Activated CD4-positive, alpha-beta T cell treated with anti-CD3 and anti-CD28 coated beads, Interleukin-2, amount 50 U/mL, for 1 hour (primary cell): ENCODE measurements around the gene PMS2.
"Not testable (repeated sequence)": the region's sequence is repeated elsewhere in the genome, so short reads cannot be mapped to it uniquely, and the experiment has no call there.

Source experiments
- DNase-seq: peaks from one replicate; pipeline ENCODE4 v3.0.0-alpha.2; 2020

PMS2 gene

GRCh38 chr7:6015917-6016652, 7.2 kb upstream of the PMS2 start:
- DNase-seq, result no peak

DNA sequence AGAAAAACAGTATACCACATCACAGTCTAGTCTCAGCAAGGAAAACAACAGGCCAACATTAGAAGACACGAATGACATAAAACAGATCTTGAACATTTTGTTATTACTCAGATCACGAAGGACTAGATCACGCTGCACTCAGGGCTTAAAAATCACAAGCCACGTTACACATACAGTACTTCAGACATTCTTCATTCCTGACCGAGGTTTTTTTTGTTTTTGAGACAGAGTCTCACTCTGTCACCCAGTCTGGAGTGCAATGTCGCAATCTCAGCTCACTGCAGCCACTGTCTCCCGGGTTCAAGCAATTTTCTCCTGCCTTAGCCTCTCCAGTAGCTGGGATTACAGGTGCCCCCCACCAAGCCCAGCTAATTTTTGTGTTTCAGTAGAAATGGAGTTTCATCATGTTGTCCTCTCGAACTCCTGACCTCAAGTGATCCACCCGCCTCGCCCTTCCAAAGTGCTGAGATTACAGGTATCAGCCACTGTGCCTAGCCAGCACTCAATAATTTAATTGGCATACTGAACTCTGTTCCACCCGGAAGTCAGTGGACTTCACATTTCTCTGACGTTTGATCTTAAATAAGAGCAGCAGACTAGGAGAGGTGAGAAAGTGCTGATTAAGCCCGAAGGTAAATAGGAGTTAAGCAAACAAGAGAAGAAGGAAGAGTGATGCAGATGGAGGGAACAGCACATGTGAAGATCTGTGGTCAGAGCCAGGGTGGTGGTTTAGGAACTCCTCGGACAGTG, 3.7 kb upstream of the PMS2 start:
- no peak for DNase-seq

DNA sequence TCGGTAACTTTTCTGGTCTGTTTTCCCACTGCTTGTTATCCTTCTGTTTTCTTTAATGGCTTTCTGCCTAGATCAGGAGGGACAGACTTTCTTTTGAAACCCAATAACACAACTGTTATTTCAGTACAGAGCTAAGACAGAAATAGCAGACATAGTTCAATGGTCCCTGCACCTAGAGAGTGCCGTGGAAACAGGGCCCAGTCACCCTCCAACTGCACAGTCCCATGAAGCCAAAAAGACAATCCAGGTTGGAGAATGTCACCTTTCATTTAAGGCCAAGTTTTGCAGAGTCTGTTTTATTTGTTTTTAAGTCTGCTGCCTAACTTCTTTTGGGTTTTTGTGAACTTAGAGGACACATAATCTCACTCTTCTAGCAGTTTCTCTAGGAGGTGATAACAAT, 2.7 kb upstream of the PMS2 start:
- no peak for DNase-seq

DNA sequence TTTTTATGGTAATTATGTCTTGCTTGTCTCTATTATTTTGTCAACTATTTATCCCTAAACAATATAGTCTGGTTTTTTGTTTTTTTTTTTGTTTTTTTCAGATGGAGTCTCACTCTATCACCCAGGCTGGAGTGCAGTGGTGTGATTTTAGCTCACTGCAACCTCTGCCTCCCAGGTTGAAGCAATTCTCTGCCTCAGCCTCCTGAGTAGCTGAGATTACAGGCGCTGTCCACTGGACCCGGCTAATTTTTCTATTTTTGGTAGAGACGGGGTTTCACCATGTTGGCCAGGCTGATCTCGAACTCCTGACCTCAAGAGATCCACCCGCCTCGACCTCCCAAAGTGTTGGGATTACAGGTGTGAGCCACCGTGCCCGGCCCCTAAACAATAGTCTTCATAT, 1.5 kb upstream of the PMS2 start:
- not testable (repeated sequence) for DNase-seq

DNA sequence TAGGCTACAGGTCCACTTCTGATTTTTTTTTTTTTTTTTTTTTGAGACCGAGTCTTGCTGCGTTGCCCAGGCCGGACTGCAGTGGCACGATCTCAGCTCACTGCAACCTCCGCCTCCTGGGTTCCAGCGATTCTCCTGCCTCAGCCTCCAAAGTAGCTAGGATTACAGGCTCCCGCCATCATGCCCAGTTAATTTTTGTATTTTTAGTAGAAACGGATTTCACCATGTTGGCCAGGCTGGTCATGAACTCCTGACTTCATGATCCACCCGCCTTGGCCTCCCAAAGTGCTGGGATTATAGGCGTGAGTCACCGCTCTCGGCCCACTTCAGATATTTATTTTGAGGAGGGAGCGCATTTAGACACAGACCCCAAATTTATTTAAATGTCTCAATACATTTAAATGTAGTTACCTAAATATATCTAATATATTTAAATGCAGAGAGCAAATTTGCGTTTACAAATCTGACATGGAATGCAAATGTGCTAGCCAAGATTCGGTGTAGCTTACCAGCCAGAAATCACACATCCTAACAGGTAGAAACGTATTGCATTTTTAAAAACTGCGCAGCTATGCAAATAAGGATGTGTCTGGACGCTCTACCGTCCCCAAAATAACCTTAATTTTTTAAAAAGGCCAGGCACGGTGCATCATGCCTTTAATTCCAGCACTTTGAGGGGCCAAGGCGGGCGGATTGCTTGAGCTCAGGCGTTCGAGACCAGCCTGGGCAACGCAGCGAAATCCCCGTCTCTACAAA, 836 bp downstream of the PMS2 start:
- not testable (repeated sequence) for DNase-seq

GRCh38 chr7:6007386-6007785, 1.5 kb downstream of the PMS2 start:
- no peak for DNase-seq

GRCh38 chr7:5997210-5997808, 11.5 kb downstream of the PMS2 start:
- peak; percentile 42 for DNase-seq

GRCh38 chr7:5987061-5987460, 21.8 kb downstream of the PMS2 start:
- not testable (repeated sequence) for DNase-seq

DNA sequence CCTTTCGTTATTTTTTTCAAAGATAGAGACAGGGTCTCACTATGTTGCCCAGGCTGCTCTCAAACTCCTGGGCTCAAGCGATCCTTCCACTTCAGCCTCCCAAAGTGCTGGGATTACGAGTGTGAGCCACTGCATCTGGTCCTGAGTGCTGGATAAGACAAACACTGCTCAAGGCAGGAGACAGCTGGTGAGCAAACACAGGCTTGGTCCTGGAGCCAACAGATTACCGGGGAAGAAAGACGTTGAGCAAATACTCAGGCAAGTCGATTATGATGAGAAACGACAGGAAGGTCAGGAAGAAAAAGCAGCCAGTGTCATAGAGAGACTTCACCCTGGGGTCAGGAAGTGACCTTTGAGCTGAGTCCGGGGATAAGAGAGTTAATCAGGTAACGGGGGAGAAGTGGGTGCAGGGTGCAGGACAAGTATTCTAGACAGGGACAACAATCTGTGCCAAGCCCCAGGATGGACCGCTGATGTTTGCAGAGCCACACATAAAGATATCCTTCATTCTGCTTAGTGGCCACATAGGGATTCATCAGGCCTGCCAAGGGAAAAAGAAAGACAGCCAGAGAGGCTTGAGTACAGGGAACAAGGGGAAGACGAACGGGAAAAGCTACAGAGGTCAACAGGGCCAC, 29.1 kb downstream of the PMS2 start:
- not testable (repeated sequence) for DNase-seq

DNA sequence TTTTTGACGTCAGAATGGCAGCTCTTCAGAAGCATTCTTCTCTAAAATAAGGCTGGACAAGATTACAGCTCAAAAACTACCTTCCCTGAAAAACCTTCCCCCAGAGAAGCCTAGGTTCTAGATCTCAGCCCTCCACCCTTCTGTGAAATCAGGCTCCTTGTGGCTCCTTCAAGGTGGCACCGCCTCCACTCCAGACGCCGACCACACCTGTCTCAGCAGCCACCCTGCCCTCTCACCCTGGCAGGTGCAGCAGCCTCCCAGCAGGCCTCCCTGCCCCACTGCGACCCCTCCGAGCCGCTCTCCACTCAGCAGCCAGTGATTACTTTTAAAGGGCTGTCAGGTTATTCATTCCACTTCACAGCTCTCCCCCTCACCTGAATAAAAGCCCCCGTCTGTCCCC, 35.3 kb downstream of the PMS2 start:
- DNase-seq, result not testable (repeated sequence)

- not testable (repeated sequence) for DNase-seq
These were observed 38.4 kb downstream of the PMS2 start, which contains the start of gene RSPH10B for GRCh38 chr7:5970347-5970911. Gene RSPH10B, minus strand, starts transcription at chr7:5970689. Its CDS starts 3,573 bp downstream, at chr7:5967116.

DNA sequence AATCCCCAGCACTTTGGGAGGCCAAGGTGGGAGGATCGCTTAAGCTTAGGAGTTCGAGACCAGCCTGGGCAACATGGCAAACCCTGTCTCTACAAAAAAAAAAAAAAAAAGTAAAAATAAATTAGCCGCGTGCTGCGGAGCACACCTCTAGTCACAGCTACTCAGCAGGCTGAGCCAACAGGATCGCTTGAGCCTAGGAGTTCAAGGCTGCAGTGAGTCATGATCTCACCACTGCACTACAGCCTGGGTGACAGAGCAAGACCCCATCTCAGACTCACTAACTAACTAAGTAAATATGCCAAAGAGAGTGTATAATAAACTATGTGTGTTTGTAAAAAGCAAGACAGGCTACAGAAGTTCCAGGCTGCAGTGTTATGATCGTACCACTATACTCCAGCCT, 45.0 kb downstream of the PMS2 start:
- DNase-seq, result not testable (repeated sequence)

GRCh38 chr7:5963205-5963604, 45.6 kb downstream of the PMS2 start:
- DNase-seq, result not testable (repeated sequence)

DNA sequence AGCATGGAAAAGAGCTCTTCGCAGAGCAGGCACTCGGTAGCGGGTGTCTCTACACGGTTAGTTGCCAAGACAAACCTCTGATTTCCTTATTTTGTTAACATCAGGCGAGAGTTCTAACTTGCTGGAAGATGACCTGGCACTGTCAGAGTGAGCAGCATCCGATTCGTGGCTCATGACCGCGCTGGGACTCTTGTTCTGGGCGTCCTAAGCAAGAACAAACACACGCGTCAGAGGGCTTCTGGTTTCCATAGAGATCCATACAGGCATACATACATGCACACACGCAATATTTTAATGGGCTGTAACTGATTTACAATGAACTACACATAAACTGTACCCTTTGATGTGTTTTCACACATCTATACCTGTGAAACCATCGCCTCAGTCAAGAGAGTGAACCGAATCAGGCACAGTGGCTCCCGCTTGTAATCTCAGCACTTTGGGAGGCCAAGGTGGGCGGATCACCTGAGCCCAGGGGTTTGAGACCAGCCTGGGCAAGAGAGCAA, 73.9 kb downstream of the PMS2 start:
- DNase-seq, result not testable (repeated sequence)

GRCh38 chr7:5931905-5932644, 76.8 kb downstream of the PMS2 start:
- not testable (repeated sequence) for DNase-seq

DNA sequence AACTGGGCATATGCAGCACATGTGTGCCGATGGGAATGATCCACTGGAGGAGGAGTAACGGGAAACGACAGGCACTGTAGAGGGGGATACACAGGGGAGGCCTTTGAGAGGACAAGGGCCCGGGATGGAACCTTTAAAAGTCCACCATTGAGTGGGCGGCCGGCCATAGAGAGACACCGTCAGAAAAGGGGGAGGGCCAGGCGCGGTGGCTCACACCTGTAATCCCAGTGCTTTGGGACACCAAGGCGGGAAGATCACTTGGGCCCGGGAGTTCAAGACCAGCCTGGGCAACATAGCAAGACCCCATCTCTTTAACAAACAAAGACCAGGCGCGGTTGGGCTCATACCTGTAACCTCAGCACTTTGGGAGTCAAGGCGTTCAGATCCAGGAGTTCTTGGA, 77.6 kb downstream of the PMS2 start:
- not testable (repeated sequence) for DNase-seq

- not testable (repeated sequence) for DNase-seq
These were observed 78.6 kb downstream of the PMS2 start for GRCh38 chr7:5930290-5930689.

DNA sequence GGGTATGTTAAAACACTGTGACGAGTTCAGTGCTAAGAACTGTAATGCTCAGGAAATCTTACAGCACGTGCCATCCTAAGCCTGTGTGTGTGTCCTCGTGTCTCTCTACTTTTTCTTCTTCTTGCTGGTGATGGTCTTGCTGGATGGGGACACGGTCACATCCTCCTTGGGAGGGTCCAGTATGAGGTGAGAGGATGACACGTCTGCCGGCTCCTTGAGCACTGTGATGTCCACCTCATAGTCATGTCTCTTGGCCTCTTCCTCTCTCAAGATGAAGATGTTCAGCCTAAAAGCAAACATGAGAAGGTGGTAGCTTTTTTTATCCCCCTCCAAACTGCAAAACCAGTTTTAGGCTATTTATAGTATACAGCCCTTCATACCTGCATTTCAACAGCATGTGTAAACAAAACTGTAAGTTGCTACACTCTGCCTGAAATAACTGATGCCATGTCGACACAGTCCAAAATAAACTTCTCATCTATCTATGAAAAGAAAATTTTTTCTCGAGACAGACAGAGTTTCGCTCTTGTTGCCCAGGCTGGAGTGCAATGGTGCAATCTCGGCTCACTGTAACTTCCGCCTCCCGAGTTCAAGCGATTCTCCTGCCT, 82.5 kb downstream of the PMS2 start:
- DNase-seq, result not testable (repeated sequence)

DNA sequence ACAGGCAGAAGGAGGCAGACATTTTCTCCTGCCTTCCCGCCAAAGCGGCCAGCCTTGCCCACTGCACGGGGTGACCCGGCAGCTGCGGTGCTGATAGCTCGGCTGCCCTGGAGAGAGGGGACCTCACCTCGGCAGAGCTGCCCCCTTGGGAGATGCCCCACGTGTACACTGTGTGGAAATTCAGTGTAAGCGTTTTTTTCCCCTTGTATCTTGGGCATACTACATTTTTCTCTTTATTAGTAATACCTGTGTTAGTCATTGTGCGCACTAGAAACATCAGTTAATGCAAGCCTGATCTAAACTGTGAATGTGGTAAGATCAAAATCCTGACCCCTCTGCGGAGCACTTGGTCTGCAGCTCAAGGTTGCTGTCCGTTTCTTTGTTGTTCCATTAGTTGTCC, 84.2 kb downstream of the PMS2 start:
- not testable (repeated sequence) for DNase-seq

- DNase-seq, result not testable (repeated sequence)
These were observed 84.7 kb downstream of the PMS2 start for GRCh38 chr7:5924180-5924579.
